Vagina (tissue), 2 donors: ENCODE measurements around the gene AATK. TPM values are rescaled to one million over a fixed set of nuclear protein-coding genes. Genes with fewer than 3 reads are reported as not detected.

ENCODE experiments used
- DNase-seq, 2 donors: peaks; one replicate each; pipeline ENCODE4 v3.0.0-alpha.2; 2017; ENCODE audit errors: extremely low spot score in 2 of 2
- H3K27ac ChIP-seq: fragments of 200-600 bp; sonication (generic); one replicate; pipeline ENCODE4 v1.5.1; 2019
- H3K27me3 ChIP-seq: fragments of 200-600 bp; sonication (generic); one replicate; pipeline ENCODE4 v1.5.1; 2019
- H3K36me3 ChIP-seq, 2 donors: fragments of 200-600 bp; sonication (generic); one replicate each; pipeline ENCODE4 v1.5.1; 2017 to 2019
- H3K4me1 ChIP-seq: fragments of 200-600 bp; sonication (generic); one replicate; pipeline ENCODE4 v1.5.1; 2019
- H3K4me3 ChIP-seq, 2 donors: fragments of 200-600 bp; sonication (generic); 1 replicate in 1 of 2; 2 replicates in 1 of 2; pipeline ENCODE4 v1.5.1; 2016 to 2019
- H3K9me3 ChIP-seq: fragments of 200-600 bp; sonication (generic); one replicate; pipeline ENCODE4 v1.5.1; 2019
- POLR2A ChIP-seq, 2 donors: fragments of 450-650 bp; IDR thresholded peaks; one replicate each; pipeline ENCODE4 v1.6.1; 2017; ENCODE audit warnings: antibody characterized with exemption in 2 of 2, mild to moderate bottlenecking in 2 of 2, moderate library complexity in 2 of 2
- POLR2AphosphoS5 ChIP-seq, 2 donors: sonication (generic); formaldehyde crosslinking; IDR thresholded peaks; one replicate each; pipeline ENCODE4 v1.9.0; 2017; ENCODE audit warnings: antibody characterized with exemption in 2 of 2, mild to moderate bottlenecking in 2 of 2, low read depth in 1 of 2; ENCODE audit not compliant: insufficient read depth in 1 of 2
- intact Hi-C: fragments of 100-400 bp; cut with DNase I; formaldehyde crosslinking; loops from one replicate; pipeline ENCODE4 v1.15.1; 2023
- total RNA-seq: library from RNA; depleted of rRNA; stranded (reverse); fragments of >200 nt; gene quantifications from one replicate; pipeline ENCODE4 v1.2.3, GENCODE V29; 2016
- TF ChIP-seq, protein P1 (sequence below), 3 experiments: fragments of 450-650 bp in 2 of 3; fragments of 200-600 bp in 1 of 3; sonication (generic) in 1 of 3; IDR thresholded peaks; one replicate each; pipeline ENCODE4 v1.5.1; 2017 to 2019; ENCODE audit warnings: antibody characterized with exemption in 3 of 3, mild to moderate bottlenecking in 2 of 3, moderate library complexity in 2 of 3

The AATK gene
- total RNA-seq, 1 donor from 2014 or later, result 6.4 TPM

- peaks cover 0 to 20% of the 10 kb centered on the region in 2 donors for H3K36me3 ChIP-seq
- DNase-seq, result no peak
- H3K4me3 ChIP-seq, result peak overlapping the region; percentile 23 to 38
- H3K27ac ChIP-seq, result peak overlapping the region; percentile 94
- no peaks in the 10 kb centered on the region for H3K9me3 ChIP-seq
- no peaks in the 10 kb centered on the region for H3K27me3 ChIP-seq
- intact Hi-C loops, result loop anchor here (2.0 kb wide), 1 partner anchor 73 kb away; no protein-coding TSS in a partner anchor
- peaks cover 53% of the 10 kb centered on the region for H3K4me1 ChIP-seq
- TF ChIP-seq POLR2A (IDR thresholded peaks at IDR 0.05) (no peak), POLR2AphosphoS5 (IDR thresholded peaks at IDR 0.05; ENCODE audit: insufficient read depth in 1 of 2, low read depth in 1 of 2) (no peak)
- TF ChIP-seq, protein P1, sequence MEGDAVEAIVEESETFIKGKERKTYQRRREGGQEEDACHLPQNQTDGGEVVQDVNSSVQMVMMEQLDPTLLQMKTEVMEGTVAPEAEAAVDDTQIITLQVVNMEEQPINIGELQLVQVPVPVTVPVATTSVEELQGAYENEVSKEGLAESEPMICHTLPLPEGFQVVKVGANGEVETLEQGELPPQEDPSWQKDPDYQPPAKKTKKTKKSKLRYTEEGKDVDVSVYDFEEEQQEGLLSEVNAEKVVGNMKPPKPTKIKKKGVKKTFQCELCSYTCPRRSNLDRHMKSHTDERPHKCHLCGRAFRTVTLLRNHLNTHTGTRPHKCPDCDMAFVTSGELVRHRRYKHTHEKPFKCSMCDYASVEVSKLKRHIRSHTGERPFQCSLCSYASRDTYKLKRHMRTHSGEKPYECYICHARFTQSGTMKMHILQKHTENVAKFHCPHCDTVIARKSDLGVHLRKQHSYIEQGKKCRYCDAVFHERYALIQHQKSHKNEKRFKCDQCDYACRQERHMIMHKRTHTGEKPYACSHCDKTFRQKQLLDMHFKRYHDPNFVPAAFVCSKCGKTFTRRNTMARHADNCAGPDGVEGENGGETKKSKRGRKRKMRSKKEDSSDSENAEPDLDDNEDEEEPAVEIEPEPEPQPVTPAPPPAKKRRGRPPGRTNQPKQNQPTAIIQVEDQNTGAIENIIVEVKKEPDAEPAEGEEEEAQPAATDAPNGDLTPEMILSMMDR (IDR thresholded peaks at IDR 0.05), result no peak
Measured at GRCh38 chr17:81097943-81098308, 68.1 kb downstream of the AATK start.

- H3K36me3 ChIP-seq, result peaks cover 0 to 20% of the 10 kb centered on the region in 2 donors
- TF ChIP-seq POLR2AphosphoS5 (IDR thresholded peaks at IDR 0.05; ENCODE audit: insufficient read depth in 1 of 2, low read depth in 1 of 2), result peak in 1 of 2 donors; percentile 71
- TF ChIP-seq, protein P1 (IDR thresholded peaks at IDR 0.05), result peak; percentile 63 to 79 (median 74)
- TF ChIP-seq POLR2A (IDR thresholded peaks at IDR 0.05), result no peak
- intact Hi-C loops, result loop anchor here (2.0 kb wide), 1 partner anchor 73 kb away; no protein-coding TSS in a partner anchor
- no peak for DNase-seq
- H3K9me3 ChIP-seq, result no peaks in the 10 kb centered on the region
- no peaks in the 10 kb centered on the region for H3K27me3 ChIP-seq
- H3K27ac ChIP-seq, result peak overlapping the region; percentile 94
- H3K4me1 ChIP-seq, result peaks cover 59% of the 10 kb centered on the region
- peak overlapping the region; percentile 23 to 38 for H3K4me3 ChIP-seq
Measured at GRCh38 chr17:81097134-81097942, 68.7 kb downstream of the AATK start.

GRCh38 chr17:81096741-81097133 lies 69.3 kb downstream of the AATK start:
- H3K4me1 ChIP-seq, result peaks cover 65% of the 10 kb centered on the region
- H3K27ac ChIP-seq, result peak overlapping the region; percentile 94
- DNase-seq, result no peak
- intact Hi-C loops, result loop anchor here (2.0 kb wide), 1 partner anchor 72 kb away; no protein-coding TSS in a partner anchor
- no peaks in the 10 kb centered on the region for H3K27me3 ChIP-seq
- peak overlapping the region in 1 of 2 donors; percentile 38 for H3K4me3 ChIP-seq
- TF ChIP-seq, protein P1 (IDR thresholded peaks at IDR 0.05), result no peak
- TF ChIP-seq POLR2AphosphoS5 (IDR thresholded peaks at IDR 0.05; ENCODE audit: insufficient read depth in 1 of 2, low read depth in 1 of 2) (no peak), POLR2A (IDR thresholded peaks at IDR 0.05) (no peak)
- peaks cover 0 to 20% of the 10 kb centered on the region in 2 donors for H3K36me3 ChIP-seq
- no peaks in the 10 kb centered on the region for H3K9me3 ChIP-seq

DNA sequence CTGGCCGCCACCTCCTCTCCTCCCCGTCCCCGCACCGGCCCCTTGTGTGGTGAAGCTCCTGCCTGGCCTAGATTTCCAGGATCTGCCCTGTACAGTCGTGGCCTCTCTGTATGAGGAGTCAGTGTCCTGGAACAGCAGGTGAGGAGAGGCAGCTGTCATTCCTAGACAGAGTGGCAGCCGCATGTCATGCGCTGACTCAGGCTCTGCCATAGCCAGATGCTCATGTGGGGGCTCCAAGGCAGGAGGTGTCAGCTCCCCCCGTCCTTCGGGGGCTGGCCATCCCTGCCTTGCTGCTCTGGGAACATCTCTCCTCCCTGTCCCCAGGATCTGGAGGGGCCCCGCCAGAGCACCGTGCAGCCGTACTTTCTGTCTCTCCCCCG lies 70.6 kb downstream of the AATK start:
- intact Hi-C loops, result no loop called here
- Histone ChIP-seq H3K4me3 (peak overlapping the region in 1 of 2 donors; percentile 10), H3K9me3 (no peaks in the 10 kb centered on the region), H3K27ac (peak overlapping the region; percentile 94), H3K36me3 (peaks cover 0 to 8% of the 10 kb centered on the region in 2 donors), H3K27me3 (no peaks in the 10 kb centered on the region), H3K4me1 (peaks cover 77% of the 10 kb centered on the region)
- DNase-seq, result no peak
- TF ChIP-seq, protein P1 (IDR thresholded peaks at IDR 0.05), result no peak
- no peak for TF ChIP-seq POLR2A (IDR thresholded peaks at IDR 0.05)
- TF ChIP-seq POLR2AphosphoS5 (IDR thresholded peaks at IDR 0.05; ENCODE audit: insufficient read depth in 1 of 2, low read depth in 1 of 2), result no peak
